ENCODE data around the gene SELENOS.

DNA sequence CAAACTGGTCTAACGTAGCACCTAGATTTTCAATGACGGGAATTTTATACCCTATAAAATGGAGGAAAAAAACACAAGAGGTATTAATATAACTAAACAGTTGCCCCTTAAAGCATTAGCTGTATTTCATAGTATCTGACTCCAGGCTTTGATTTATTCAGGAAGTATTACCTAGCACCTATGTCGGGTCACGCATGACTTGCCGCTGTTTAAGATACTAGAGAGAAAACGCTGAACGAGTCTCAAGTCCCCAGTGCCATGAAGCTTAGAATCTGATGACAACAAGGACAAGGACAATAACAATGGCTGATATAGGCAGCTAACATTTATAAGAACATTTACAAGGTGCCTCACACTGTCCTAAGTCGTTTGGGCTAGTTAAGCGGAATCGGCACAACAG lies 15.8 kb upstream of the SELENOS start:
- TF ChIP-seq POLR2A (IDR thresholded peaks at IDR 0.05; ENCODE audit: low read depth, low read length): no peak
- TF ChIP-seq, protein P1, sequence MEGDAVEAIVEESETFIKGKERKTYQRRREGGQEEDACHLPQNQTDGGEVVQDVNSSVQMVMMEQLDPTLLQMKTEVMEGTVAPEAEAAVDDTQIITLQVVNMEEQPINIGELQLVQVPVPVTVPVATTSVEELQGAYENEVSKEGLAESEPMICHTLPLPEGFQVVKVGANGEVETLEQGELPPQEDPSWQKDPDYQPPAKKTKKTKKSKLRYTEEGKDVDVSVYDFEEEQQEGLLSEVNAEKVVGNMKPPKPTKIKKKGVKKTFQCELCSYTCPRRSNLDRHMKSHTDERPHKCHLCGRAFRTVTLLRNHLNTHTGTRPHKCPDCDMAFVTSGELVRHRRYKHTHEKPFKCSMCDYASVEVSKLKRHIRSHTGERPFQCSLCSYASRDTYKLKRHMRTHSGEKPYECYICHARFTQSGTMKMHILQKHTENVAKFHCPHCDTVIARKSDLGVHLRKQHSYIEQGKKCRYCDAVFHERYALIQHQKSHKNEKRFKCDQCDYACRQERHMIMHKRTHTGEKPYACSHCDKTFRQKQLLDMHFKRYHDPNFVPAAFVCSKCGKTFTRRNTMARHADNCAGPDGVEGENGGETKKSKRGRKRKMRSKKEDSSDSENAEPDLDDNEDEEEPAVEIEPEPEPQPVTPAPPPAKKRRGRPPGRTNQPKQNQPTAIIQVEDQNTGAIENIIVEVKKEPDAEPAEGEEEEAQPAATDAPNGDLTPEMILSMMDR (IDR thresholded peaks at IDR 0.05; ENCODE audit: extremely low read depth in 1 of 2, insufficient read depth in 1 of 2, low read depth in 1 of 2, low read length in 2 of 2): no peak
- no peak for TF ChIP-seq MAX (IDR thresholded peaks at IDR 0.05; ENCODE audit: insufficient read depth, insufficient read length)
- no peak for TF ChIP-seq POLR2AphosphoS5 (IDR thresholded peaks at IDR 0.05; ENCODE audit: insufficient read depth, low read depth, low read length)
- no peak for TF ChIP-seq FOS (IDR thresholded peaks at IDR 0.05; ENCODE audit: borderline replicate concordance, insufficient read depth, low read length)
- TF ChIP-seq EZH2 (IDR thresholded peaks at IDR 0.05; ENCODE audit: borderline replicate concordance, low read depth, low read length, severe bottlenecking): no peak
- no peak for TF ChIP-seq JUN (IDR thresholded peaks at IDR 0.05; ENCODE audit: borderline replicate concordance, insufficient read depth, insufficient read length, low read depth)
- TF ChIP-seq MYC (IDR thresholded peaks at IDR 0.05; ENCODE audit: low read depth, low read length): no peak
- TF ChIP-seq GATA2 (IDR thresholded peaks at IDR 0.05; ENCODE audit: insufficient read depth, insufficient read length, low read depth, low read length): no peak
